ENCODE measurements around the gene MAPKBP1.

Gene MAPKBP1

GRCh38 chr15:41848631-41849030 is 74.3 kb downstream of the MAPKBP1 start:
- no peak for DNase-seq (ENCODE audit: low spot score)

DNA sequence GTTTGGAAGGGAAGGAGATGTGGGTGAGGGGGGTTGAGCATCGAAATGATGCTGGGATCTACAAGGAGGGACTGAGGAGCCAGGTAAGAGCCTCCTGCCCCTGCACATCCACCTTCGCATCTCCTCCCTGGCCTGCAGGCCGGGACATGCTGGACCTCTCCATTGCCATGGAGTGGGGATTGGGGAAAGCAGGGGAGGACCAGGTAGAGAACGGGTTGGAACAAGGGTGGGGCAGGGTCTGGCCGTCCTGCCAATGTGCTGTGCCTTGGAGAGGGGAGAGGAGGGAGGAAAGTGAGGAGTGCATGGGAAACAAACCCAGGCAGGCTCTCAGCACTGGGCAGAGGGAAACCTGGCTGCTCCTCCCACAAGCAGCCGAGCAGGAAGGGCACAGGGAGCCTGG is 74.9 kb downstream of the MAPKBP1 start:
- no peak for DNase-seq (ENCODE audit: low spot score)

DNA sequence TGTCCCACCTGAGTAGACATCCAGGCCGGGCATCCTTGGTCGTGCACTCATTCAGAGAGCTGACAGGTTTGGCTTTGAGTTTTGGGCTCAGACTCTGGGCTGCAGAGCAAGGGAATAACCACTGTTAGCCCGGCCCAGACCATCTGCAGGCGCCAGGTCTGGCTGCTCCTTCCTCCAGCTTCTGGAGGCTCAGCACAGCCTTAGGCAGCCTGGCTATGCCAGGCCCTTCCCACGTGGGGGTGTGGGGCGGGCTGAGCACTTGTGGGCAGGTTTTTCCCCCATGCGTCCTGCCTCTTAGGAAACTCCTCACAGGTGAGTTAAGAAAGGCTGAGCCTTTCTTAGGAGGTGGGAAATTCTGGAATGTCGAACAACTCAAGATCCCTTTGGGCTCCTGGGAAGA is 75.6 kb downstream of the MAPKBP1 start:
- no peak for DNase-seq (ENCODE audit: low spot score)

GRCh38 chr15:41850482-41851166 is 76.3 kb downstream of the MAPKBP1 start:
- DNase-seq (ENCODE audit: low spot score): no peak

DNA sequence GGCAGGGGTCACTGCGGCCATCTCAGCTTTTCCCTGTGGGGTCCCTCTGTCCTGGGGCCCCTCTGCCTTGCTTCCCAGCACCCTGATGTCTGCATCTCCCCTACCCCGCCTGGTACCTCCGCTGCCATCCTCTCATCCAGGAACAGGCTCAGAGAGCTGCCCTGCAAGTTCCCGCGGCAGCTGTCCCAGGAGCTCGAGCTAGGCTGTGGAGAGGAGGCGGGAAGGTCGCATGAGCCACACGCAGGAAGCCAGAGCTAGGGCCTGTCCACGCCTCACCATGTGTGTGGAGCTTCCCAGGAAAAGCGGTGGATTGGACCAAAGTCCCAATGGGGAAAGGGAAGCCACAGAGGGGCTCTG is 76.9 kb downstream of the MAPKBP1 start:
- no peak for DNase-seq (ENCODE audit: low spot score)

- no peak for DNase-seq (ENCODE audit: low spot score)
Measured at GRCh38 chr15:41851755-41852370, 77.6 kb downstream of the MAPKBP1 start.

GRCh38 chr15:41852736-41853590 is 78.7 kb downstream of the MAPKBP1 start:
- no peak for DNase-seq (ENCODE audit: low spot score)

- DNase-seq (ENCODE audit: low spot score): no peak
Measured at GRCh38 chr15:41853831-41854230, 79.5 kb downstream of the MAPKBP1 start.

GRCh38 chr15:41854443-41854842 is 80.2 kb downstream of the MAPKBP1 start:
- no peak for DNase-seq (ENCODE audit: low spot score)

- no peak for DNase-seq (ENCODE audit: low spot score)
Measured at GRCh38 chr15:41855261-41855961, 81.1 kb downstream of the MAPKBP1 start.

DNA sequence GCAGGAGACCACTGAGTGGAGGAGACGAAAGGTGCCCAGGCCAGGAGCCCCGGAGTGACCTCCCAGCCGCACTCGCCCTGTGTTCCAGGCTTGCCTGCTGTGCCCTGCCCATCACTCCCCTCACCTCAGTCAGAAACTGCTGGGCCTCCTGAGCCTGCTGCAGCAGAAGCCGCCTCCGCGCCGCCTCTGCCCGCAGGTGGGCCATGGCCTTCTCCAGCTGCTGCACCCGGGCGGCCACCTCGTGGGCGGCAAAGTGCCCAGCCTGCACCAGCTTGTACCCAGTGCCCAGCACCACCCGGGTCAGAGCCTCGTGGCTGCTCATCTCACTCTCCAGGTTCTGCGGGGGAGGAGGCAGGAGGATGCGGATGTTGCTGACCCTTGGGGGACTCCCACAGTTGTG is 82.0 kb downstream of the MAPKBP1 start:
- DNase-seq (ENCODE audit: low spot score): no peak

- no peak for DNase-seq (ENCODE audit: low spot score)
Measured at GRCh38 chr15:41856716-41857115, 82.4 kb downstream of the MAPKBP1 start.

DNA sequence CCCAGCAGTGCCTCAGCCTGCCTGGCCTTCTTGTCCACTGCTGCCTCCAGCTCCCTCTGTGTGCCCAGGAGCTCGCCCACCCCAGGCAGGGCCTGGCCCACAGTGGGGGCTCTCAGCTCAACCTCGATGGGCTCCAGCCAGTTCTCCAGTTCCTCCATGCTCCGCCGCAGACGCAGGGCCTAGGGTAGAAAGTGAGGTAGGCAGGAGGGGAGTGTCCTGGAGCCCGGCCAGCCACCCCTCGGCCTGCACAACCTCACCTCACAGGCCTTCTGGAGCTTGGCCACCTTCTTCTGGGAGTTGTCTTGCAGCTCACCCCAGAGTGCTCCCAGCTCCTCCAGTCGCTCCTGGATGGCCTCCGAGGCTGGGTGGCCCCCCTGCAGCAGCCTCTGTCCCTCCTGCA is 83.0 kb downstream of the MAPKBP1 start:
- DNase-seq (ENCODE audit: low spot score): no peak

GRCh38 chr15:41858756-41859155 is 84.5 kb downstream of the MAPKBP1 start:
- DNase-seq (ENCODE audit: low spot score): no peak

DNA sequence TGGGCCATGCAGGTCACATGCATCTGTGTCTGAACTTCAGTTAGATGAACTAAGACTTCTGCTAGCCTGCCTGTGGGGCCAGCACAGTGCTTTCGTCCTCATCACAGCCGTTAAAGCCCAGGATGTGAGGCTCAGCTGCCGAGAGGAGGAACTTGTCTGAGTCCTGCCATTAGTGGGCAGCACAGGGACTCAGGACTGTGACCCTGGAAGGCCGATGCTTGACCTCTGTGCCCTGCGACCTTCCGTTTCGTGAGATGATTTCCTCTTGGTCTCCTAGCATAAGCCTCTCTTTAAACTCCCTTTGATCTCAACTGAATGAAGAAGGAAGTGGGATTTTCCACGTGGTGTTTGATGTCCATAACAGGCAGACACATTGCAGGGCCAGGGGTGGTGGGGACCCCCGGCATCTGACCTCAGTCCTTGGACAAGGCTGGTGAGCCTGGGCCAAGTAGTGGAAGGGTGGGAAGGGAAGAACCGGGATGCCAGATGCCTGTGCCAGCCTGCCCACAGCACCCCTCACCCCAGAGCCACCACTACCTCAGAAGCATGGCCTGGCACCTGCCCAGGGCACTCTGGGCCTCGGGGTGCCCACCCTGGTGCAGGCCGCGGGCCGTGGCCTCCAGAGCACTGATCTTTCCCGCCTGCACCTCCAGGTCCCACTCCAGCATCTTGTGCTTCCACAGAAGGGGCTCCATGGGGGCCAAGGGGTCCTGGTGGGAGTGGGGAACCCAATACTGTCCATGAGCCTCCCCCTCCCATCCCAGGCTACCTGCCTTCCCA is 86.0 kb downstream of the MAPKBP1 start:
- no peak for DNase-seq (ENCODE audit: low spot score)

GRCh38 chr15:41861736-41862356 is 87.6 kb downstream of the MAPKBP1 start:
- DNase-seq (ENCODE audit: low spot score): no peak

GRCh38 chr15:41862515-41863116 is 88.3 kb downstream of the MAPKBP1 start:
- no peak for DNase-seq (ENCODE audit: low spot score)

DNA sequence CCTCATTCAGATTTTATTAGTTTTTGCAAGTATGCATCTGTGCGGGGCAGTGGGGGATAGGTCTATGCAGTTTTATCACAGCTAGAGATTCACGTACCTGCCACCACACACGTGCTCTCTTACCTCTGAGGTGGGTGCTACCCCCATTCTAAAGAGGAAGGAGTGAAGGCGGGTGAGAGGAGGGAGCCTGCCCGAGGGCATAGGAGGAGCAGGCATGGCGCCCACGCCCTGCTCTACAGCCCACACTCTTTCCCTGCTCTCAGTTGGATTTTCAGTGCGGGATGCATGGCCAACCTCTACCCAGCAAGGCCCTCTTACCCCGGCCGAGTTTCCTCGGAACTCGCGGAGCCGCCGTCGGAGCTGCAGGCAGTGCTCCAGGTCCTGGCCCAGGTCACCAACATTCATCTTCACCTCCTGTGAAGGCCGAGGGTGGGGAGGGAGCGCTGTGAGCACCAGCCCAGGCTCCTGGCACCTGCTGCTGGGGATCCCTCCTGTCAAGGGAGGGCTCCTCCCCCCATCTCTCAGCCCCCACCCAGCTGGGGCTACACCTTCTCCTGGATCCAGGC is 91.3 kb downstream of the MAPKBP1 start:
- no peak for DNase-seq (ENCODE audit: low spot score)

GRCh38 chr15:41866263-41866703 is 92.0 kb downstream of the MAPKBP1 start:
- DNase-seq (ENCODE audit: low spot score): no peak

- no peak for DNase-seq (ENCODE audit: low spot score)
Measured at GRCh38 chr15:41866872-41867579, 92.7 kb downstream of the MAPKBP1 start.

Measured in pons (tissue), 1 donor.